ENCODE measurements around the gene CDH13.

CDH13 gene

GRCh38 chr16:83549316-83550182 lies 922.8 kb downstream of the CDH13 start:
- DNase-seq: no peak

GRCh38 chr16:83550183-83550569 lies 923.4 kb downstream of the CDH13 start:
- no peak for DNase-seq

- DNase-seq: no peak
Observed at GRCh38 chr16:83552228-83552627, 925.5 kb downstream of the CDH13 start.

- no peak for DNase-seq
Observed at GRCh38 chr16:83552930-83553329, 926.2 kb downstream of the CDH13 start.

GRCh38 chr16:83554096-83554495 lies 927.3 kb downstream of the CDH13 start:
- DNase-seq: no peak

GRCh38 chr16:83554540-83554939 lies 927.8 kb downstream of the CDH13 start:
- DNase-seq: no peak

GRCh38 chr16:83561876-83562275 lies 935.1 kb downstream of the CDH13 start:
- DNase-seq: peak in 2 of 3 donors; percentile 8 to 17

- no peak for DNase-seq
Observed at GRCh38 chr16:83568345-83568744, 941.6 kb downstream of the CDH13 start.

GRCh38 chr16:83574388-83574787 lies 947.6 kb downstream of the CDH13 start:
- no peak for DNase-seq

GRCh38 chr16:83577078-83577745 lies 950.4 kb downstream of the CDH13 start:
- no peak for DNase-seq

- DNase-seq: no peak
Observed at GRCh38 chr16:83578171-83578570, 951.4 kb downstream of the CDH13 start.

GRCh38 chr16:83579027-83579426 lies 952.3 kb downstream of the CDH13 start:
- DNase-seq: no peak

GRCh38 chr16:83579436-83579835 lies 952.7 kb downstream of the CDH13 start:
- peak in 2 of 3 donors; percentile 2 to 3 for DNase-seq

- no peak for DNase-seq
Observed at GRCh38 chr16:83581082-83581481, 954.3 kb downstream of the CDH13 start.

GRCh38 chr16:83581994-83582747 lies 955.4 kb downstream of the CDH13 start:
- no peak for DNase-seq

GRCh38 chr16:83586036-83586435 lies 959.3 kb downstream of the CDH13 start:
- no peak for DNase-seq

- DNase-seq: no peak
Observed at GRCh38 chr16:83586461-83587200, 959.9 kb downstream of the CDH13 start.

- no peak for DNase-seq
Observed at GRCh38 chr16:83587201-83587600, 960.4 kb downstream of the CDH13 start.

- no peak for DNase-seq
Observed at GRCh38 chr16:83588070-83588469, 961.3 kb downstream of the CDH13 start.

- DNase-seq: no peak
Observed at GRCh38 chr16:83589576-83589975, 962.8 kb downstream of the CDH13 start.

- no peak for DNase-seq
Observed at GRCh38 chr16:83592778-83593177, 966.0 kb downstream of the CDH13 start.

- no peak for DNase-seq
Observed at GRCh38 chr16:83599789-83600462, 973.2 kb downstream of the CDH13 start.

Measured in suppressor macrophage treated with lipopolysaccharide for 1 hour (primary cell).